ENCODE data around the gene OR6K3. TPM values are rescaled to one million over a fixed set of nuclear protein-coding genes. Genes with fewer than 3 reads are reported as not detected.

The OR6K3 gene
- polyA plus RNA-seq, 2 of the 4 experiments (the other 2 are of a cell fraction): not detected

- no peak overlapping the region for H3K4me2 ChIP-seq
- H3K4me1 ChIP-seq: no peaks in the 10 kb centered on the region
- no peak overlapping the region for H3K27ac ChIP-seq
- POLR2A ChIA-PET: no interaction called here
- no peaks in the 10 kb centered on the region for H3K9me3 ChIP-seq
- no peak for TF ChIP-seq CBX2 (IDR thresholded peaks at IDR 0.05; ENCODE audit: borderline replicate concordance, low read depth)
- TF ChIP-seq RCOR1 (IDR thresholded peaks at IDR 0.05; ENCODE audit: low read depth, low read length): no peak
- TF ChIP-seq FOXS1 (CRISPR knock-in tag; IDR thresholded peaks at IDR 0.05): no peak
- TF ChIP-seq JUN (IDR thresholded peaks at IDR 0.05): no peak
- TF ChIP-seq RAD21 (conservative IDR thresholded peaks at IDR 0.05 in 1 of 2, IDR thresholded peaks at IDR 0.05 in 1 of 2): no peak
- no peak for TF ChIP-seq NFE2L2 (conservative IDR thresholded peaks at IDR 0.05; ENCODE audit: low read length)
- no peak for TF ChIP-seq EP300 (IDR thresholded peaks at IDR 0.05)
- TF ChIP-seq ELK1 (IDR thresholded peaks at IDR 0.05; ENCODE audit: low read depth, low read length): no peak
- no peak for TF ChIP-seq NPAS2 (CRISPR knock-in tag; IDR thresholded peaks at IDR 0.05; ENCODE audit: borderline replicate concordance)
- TF ChIP-seq, protein P1, sequence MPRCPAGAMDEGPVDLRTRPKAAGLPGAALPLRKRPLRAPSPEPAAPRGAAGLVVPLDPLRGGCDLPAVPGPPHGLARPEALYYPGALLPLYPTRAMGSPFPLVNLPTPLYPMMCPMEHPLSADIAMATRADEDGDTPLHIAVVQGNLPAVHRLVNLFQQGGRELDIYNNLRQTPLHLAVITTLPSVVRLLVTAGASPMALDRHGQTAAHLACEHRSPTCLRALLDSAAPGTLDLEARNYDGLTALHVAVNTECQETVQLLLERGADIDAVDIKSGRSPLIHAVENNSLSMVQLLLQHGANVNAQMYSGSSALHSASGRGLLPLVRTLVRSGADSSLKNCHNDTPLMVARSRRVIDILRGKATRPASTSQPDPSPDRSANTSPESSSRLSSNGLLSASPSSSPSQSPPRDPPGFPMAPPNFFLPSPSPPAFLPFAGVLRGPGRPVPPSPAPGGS (IDR thresholded peaks at IDR 0.05): no peak
- TF ChIP-seq PBX3 (IDR thresholded peaks at IDR 0.05): no peak
- no peak for TF ChIP-seq ZFP36 (IDR thresholded peaks at IDR 0.05; ENCODE audit: borderline replicate concordance, partially characterized antibody)
- TF ChIP-seq RNF2 (IDR thresholded peaks at IDR 0.05; ENCODE audit: borderline replicate concordance, low read depth): no peak
- TF ChIP-seq NR3C1 (IDR thresholded peaks at IDR 0.05): no peak
- TF ChIP-seq MAX (IDR thresholded peaks at IDR 0.05): no peak
- no peak for TF ChIP-seq SMC3 (IDR thresholded peaks at IDR 0.05)
- TF ChIP-seq KDM5A (IDR thresholded peaks at IDR 0.05): no peak
- no peak for TF ChIP-seq CBX8 (IDR thresholded peaks at IDR 0.05)
- no peak for FAIRE-seq
- CTCF ChIA-PET: no interaction called here
- 15% methylated on average over 4 of the region's 4 CpGs for WGBS (ENCODE audit: missing lambda C conversion rate)
- H3K4me3 ChIP-seq: no peak overlapping the region
- ATAC-seq: no peak
- no peak for DNase-seq (ENCODE audit: low read depth in 1 of 2, low spot score in 1 of 2)
Measured at GRCh38 chr1:158731707-158732106, 11.2 kb upstream of the OR6K3 start.

DNA sequence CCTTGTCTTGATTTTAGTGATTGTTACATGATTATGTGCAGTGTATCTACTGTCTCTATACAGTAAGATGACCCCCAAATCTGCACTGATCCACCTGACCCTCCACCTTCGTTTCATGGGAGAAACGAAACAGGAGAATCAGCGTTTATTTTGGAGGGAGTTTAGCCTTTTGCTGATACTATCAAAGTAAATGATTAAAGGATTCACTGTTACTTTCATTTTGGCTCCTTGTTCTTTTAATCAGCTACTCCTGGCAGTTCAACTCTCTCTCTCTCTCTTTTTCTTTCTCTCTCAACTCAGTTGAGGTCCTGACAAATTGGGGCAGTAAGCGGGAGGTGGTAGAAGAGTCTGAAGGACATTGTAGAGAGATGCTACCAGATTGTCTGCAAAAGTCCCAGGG is 9.9 kb upstream of the OR6K3 start:
- DNase-seq (ENCODE audit: low read depth in 1 of 2, low spot score in 1 of 2): no peak

DNA sequence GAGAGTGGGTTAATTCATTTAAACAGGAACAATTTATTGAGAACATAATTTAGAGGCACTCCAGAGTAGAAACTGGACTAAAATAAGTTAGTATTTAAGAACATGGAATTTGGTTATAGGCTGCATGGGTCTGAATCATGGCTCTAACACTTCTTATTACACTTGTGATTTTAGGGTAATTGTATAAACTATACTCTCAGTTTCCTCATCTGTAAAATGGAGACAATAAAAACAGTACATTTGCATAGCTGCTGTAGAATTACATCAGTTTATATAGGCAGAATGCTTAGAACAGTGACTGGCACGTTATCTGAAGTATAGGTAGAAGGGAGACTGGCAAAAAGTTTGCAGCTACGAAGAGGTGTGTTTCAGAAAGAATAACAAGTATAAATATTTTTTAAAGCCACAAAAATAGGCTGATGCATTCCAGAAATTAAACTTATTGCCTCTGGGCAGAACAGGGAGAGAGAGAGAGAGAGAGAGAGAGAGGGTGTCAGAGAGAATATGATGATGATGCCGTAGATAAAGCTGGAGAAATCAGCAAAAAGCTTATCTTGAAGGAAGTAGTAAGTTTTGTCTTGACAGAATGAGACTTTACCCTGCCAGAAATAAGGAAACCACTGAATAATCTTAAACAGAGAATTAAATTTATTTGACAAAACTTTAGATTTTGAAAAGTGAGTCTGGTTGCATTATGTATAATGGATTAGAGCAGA is 8.1 kb upstream of the OR6K3 start:
- POLR2A ChIA-PET: no interaction called here
- CTCF ChIA-PET: no interaction called here
- DNase-seq (ENCODE audit: low read depth in 1 of 2, low spot score in 1 of 2) (no peak), FAIRE-seq (no peak), ATAC-seq (no peak)
- Histone ChIP-seq H3K4me1 (no peaks in the 10 kb centered on the region), H3K27ac (no peak overlapping the region), H3K9me3 (no peaks in the 10 kb centered on the region), H3K4me2 (no peak overlapping the region), H3K4me3 (no peak overlapping the region)
- TF ChIP-seq JUN (IDR thresholded peaks at IDR 0.05) (no peak), CTCF (IDR thresholded peaks at IDR 0.05) (no peak), EHF (CRISPR knock-in tag; IDR thresholded peaks at IDR 0.05) (no peak), NFE2L2 (conservative IDR thresholded peaks at IDR 0.05; ENCODE audit: low read length) (no peak), GATA3 (IDR thresholded peaks at IDR 0.05; ENCODE audit: borderline replicate concordance) (no peak), SMC3 (IDR thresholded peaks at IDR 0.05) (no peak), HDAC2 (IDR thresholded peaks at IDR 0.05) (no peak), FOSB (CRISPR knock-in tag; IDR thresholded peaks at IDR 0.05) (no peak)
- TF ChIP-seq, protein P2, sequence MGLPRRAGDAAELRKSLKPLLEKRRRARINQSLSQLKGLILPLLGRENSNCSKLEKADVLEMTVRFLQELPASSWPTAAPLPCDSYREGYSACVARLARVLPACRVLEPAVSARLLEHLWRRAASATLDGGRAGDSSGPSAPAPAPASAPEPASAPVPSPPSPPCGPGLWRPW (IDR thresholded peaks at IDR 0.05): no peak
- under 1% methylated on average over 3 of the region's 3 CpGs for WGBS (ENCODE audit: missing lambda C conversion rate)

More for the DNA sequence above, 9.9 kb upstream of the OR6K3 start:
- Histone ChIP-seq H3K4me1 (no peaks in the 10 kb centered on the region), H3K27ac (no peak overlapping the region), H3K4me2 (no peak overlapping the region), H3K4me3 (no peak overlapping the region), H3K9me3 (no peaks in the 10 kb centered on the region)
- POLR2A ChIA-PET: no interaction called here
- ATAC-seq (no peak), FAIRE-seq (no peak)
- TF ChIP-seq, protein P3, sequence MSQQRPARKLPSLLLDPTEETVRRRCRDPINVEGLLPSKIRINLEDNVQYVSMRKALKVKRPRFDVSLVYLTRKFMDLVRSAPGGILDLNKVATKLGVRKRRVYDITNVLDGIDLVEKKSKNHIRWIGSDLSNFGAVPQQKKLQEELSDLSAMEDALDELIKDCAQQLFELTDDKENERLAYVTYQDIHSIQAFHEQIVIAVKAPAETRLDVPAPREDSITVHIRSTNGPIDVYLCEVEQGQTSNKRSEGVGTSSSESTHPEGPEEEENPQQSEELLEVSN (IDR thresholded peaks at IDR 0.05; ENCODE audit: borderline replicate concordance, low read depth): no peak
- CTCF ChIA-PET: no interaction called here
- 9% methylated on average over 4 of the region's 4 CpGs for WGBS (ENCODE audit: missing lambda C conversion rate)

Measured in A549 (cell line).